K562 (cell line): ENCODE data around the gene GBX1. TPM values are rescaled to one million over a fixed set of nuclear protein-coding genes. Genes with fewer than 3 reads are reported as not detected.

Experiments used
- ATF1 ChIP-seq, 2 experiments: fragments of 450-650 bp in 1 of 2; IDR thresholded peaks; 2 replicates each; pipeline ENCODE4 v1.6.1; 2016; ENCODE audit warnings: missing compliant biosample characterization in 1 of 2, missing genetic modification characterization in 1 of 2
- NCOA6 ChIP-seq: fragments of 450-650 bp; IDR thresholded peaks from 2 replicates; pipeline ENCODE4 v1.6.1; 2017; ENCODE audit warnings: mild to moderate bottlenecking
- NKRF ChIP-seq: fragments of 450-650 bp; IDR thresholded peaks from 2 replicates; pipeline ENCODE4 v1.6.1; 2016; ENCODE audit warnings: borderline replicate concordance
- SFPQ ChIP-seq: fragments of 200-400 bp; formaldehyde crosslinking; IDR thresholded peaks from 2 replicates; pipeline ENCODE4 v1.6.1; 2017; ENCODE audit warnings: mild to moderate bottlenecking, low read depth, low read length, moderate library complexity
- SMAD1 ChIP-seq: fragments of 150-350 bp; IDR thresholded peaks from 2 replicates; pipeline ENCODE4 v1.6.1; 2014; ENCODE audit warnings: low read length, low read depth; ENCODE audit not compliant: partially characterized antibody
- THAP12 ChIP-seq: fragments of 250-450 bp; sonication (Bioruptor Pico); IDR thresholded peaks from 2 replicates; pipeline ENCODE4 v1.9.0; 2021; ENCODE audit warnings: mild to moderate bottlenecking, inconsistent platforms
- ZBTB33 ChIP-seq: sonication (generic); formaldehyde crosslinking; IDR thresholded peaks from 2 replicates; pipeline ENCODE4 v1.8.1; 2023; ENCODE audit warnings: mild to moderate bottlenecking, missing genetic modification reagents
- polyA plus RNA-seq, 8 experiments: library from polyadenylated mRNA; depleted of rRNA in 4 of 8; stranded (reverse) in 5 of 8; unstranded in 3 of 8; fragments of >200 nt; fragmentation: Nextera tagmentation in 2 of 8; fragmentation: Illumina TruSeq in 1 of 8; extraction: Ambion mirVana in 2 of 8; extraction: Trizol in 1 of 8; gene quantifications; 2 replicates each; pipeline versions ENCODE4 v1.2.1 to v1.2.3, GENCODE V29; 2011 to 2014; ENCODE audit warnings: inconsistent platforms in 1 of 8, missing spikeins in 1 of 8
- total RNA-seq, 7 experiments: library from RNA; depleted of rRNA in 6 of 7; stranded (reverse); fragments of >200 nt in 6 of 7; fragmentation: Illumina TruSeq in 2 of 7; extraction: Trizol in 2 of 7; gene quantifications; 2 replicates each; pipeline versions ENCODE4 v1.2.1 to v1.2.3, GENCODE V29; 2011 to 2021; ENCODE audit warnings: low replicate concordance in 1 of 7

The GBX1 gene
- total and polyA plus RNA-seq, 9 of the 15 experiments (the other 6 are each of a cell fraction or from before 2014, with no cell fraction given): not detected

- TF ChIP-seq NKRF (no peak), NCOA6 (no peak), ZBTB33 (CRISPR knock-in tag) (no peak), SMAD1 (no peak), SFPQ (no peak), THAP12 (CRISPR knock-in tag) (no peak), ATF1 (CRISPR knock-in tag; IDR thresholded peaks at IDR 0.05) (no peak), ATF1 (tag; IDR thresholded peaks at IDR 0.05) (no peak)
These were observed 40.9 kb downstream of the GBX1 start (continued) for GRCh38 chr7:151126491-151127137.
